Lower leg skin (tissue), 4 donors: ENCODE results near the gene ZFYVE28. TPM values are rescaled to one million over a fixed set of nuclear protein-coding genes. Genes with fewer than 3 reads are reported as not detected.

Source experiments
- DNase-seq, 2 donors: peaks; one replicate each; pipeline ENCODE4 v3.0.0-alpha.2; 2019; ENCODE audit warnings: low spot score in 2 of 2
- H3K4me3 ChIP-seq: fragments of 200-600 bp; sonication (generic); 2 replicates; pipeline ENCODE4 v1.5.1; 2017; ENCODE audit warnings: mild to moderate bottlenecking, low read depth; ENCODE audit not compliant: poor library complexity, severe bottlenecking
- CTCF ChIP-seq, 3 donors: fragments of 450-650 bp; IDR thresholded peaks; one replicate each; pipeline ENCODE4 v1.5.1; 2016; ENCODE audit warnings: antibody characterized with exemption in 3 of 3, mild to moderate bottlenecking in 3 of 3, moderate library complexity in 2 of 3
- POLR2A ChIP-seq, 2 donors: fragments of 450-650 bp; IDR thresholded peaks; one replicate each; pipeline ENCODE4 v1.6.1; 2016 to 2017; ENCODE audit warnings: antibody characterized with exemption in 2 of 2, mild to moderate bottlenecking in 1 of 2, moderate library complexity in 1 of 2
- WGBS, 2 donors: methylation state at CpG; one replicate each; pipeline ENCODE4 v1.1.5; 2018; 5-methylcytosine and 5-hydroxymethylcytosine counted together
- intact Hi-C: fragments of 100-400 bp; cut with DNase I; formaldehyde crosslinking; loops from one replicate; pipeline ENCODE4 v1.15.0; 2023; ENCODE audit warnings: low total_unique reads
- total RNA-seq, 4 donors: library from RNA; depleted of rRNA; stranded (reverse); fragments of >200 nt; gene quantifications; one replicate each; pipeline ENCODE4 v1.1.0, GENCODE V29; 2016

Gene ZFYVE28
- total RNA-seq, 4 donors from 2014 or later = 5.0 to 12.8 (median 9.9) TPM

DNA sequence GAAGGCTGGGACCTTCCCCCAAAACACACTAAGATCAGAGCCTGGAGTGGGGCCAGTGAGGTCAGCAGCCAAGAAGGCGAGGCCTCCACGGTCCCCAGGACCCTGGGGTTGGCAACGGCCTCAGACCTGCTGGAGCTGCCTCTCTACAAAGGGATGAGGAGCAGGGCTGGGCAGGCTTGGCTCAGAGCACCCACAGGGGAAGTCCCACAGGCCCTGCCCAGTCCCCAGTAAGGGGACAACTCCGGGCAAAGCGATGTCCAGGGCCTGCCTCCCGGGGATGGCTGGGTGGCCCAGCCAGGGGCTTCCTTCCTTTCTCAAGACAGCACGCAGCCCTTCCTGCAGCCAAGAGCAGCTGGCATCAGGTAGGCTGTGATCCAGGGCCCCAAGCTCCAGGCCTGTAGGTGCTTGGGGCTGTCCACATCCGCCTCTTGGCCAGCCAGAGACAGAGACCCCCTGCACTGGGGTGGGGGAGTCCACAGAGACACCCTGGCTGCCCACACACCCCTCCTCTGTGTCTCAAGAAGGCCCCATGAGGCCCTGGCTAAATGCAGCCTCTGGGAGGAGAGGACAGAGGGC lies 162.2 kb downstream of the ZFYVE28 start:
- TF ChIP-seq CTCF (IDR thresholded peaks at IDR 0.05) (no peak), POLR2A (IDR thresholded peaks at IDR 0.05) (no peak)
- no peak overlapping the region for H3K4me3 ChIP-seq
- WGBS, 2 donors = 20 to 42% methylated on average over 2 to 8 of the region's 8 CpGs
- peak; percentile 21 to 89 for DNase-seq
- intact Hi-C loops = no loop called here

DNA sequence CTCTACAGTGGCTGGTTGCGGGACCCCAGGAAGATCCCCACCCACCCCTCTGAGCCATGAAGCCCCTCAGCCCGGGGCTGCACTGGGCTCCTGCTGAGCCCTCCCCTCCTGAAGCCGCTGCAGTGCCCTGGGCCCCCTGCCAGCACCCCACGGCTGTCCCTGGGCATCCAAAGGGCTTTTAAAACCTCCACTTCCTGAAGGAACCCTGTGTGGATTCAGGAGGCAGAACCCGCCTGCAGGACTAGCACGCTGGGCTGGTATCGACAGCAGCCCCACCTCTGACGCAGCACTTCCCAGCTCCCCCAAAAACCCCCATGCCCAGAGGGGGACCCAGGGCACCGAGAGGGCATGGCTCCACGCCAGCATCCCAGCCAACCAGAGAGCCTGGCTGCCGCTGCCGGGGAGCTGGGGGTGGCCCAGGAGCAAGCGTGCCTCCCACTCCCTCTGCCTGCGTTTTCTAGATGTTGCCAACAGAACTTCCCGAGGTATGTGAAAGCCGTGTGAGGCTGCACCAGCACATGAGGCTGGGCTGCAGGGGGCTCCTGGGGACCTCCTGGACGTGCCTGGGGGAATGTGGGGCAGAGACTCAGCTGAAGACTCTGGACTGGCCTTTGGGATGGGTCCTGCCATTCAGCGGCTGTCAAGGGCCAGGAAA lies 162.8 kb downstream of the ZFYVE28 start:
- intact Hi-C loops = no loop called here
- TF ChIP-seq POLR2A (IDR thresholded peaks at IDR 0.05) = no peak
- TF ChIP-seq CTCF (IDR thresholded peaks at IDR 0.05) = no peak
- H3K4me3 ChIP-seq = no peak overlapping the region
- peak; percentile 15 to 87 for DNase-seq
- 32 to 35% methylated on average over 10 to 16 of the region's 18 CpGs for WGBS, 2 donors

GRCh38 chr4:2254665-2255500 lies 163.6 kb downstream of the ZFYVE28 start:
- DNase-seq = peak; percentile 13 to 82
- H3K4me3 ChIP-seq = no peak overlapping the region

GRCh38 chr4:2253160-2254084 lies 165.0 kb downstream of the ZFYVE28 start:
- TF ChIP-seq POLR2A (IDR thresholded peaks at IDR 0.05) (no peak), CTCF (IDR thresholded peaks at IDR 0.05) (no peak)
- DNase-seq = peak; percentile 12 to 69
- intact Hi-C loops = no loop called here

More at GRCh38 chr4:2254665-2255500, 163.6 kb downstream of the ZFYVE28 start:
- 87 to 88% methylated on average over 32 of the region's 32 CpGs for WGBS, 2 donors
- intact Hi-C loops = no loop called here
- TF ChIP-seq CTCF (IDR thresholded peaks at IDR 0.05) (no peak), POLR2A (IDR thresholded peaks at IDR 0.05) (no peak)

GRCh38 chr4:2252530-2253091 lies 165.8 kb downstream of the ZFYVE28 start:
- TF ChIP-seq CTCF (IDR thresholded peaks at IDR 0.05) = no peak
- TF ChIP-seq POLR2A (IDR thresholded peaks at IDR 0.05) = no peak
- intact Hi-C loops = no loop called here
- DNase-seq = peak in 1 of 2 donors; percentile 62
- no peak overlapping the region for H3K4me3 ChIP-seq
- WGBS, 2 donors = 86 to 88% methylated on average over 10 to 12 of the region's 12 CpGs

More at GRCh38 chr4:2253160-2254084, 165.0 kb downstream of the ZFYVE28 start:
- 78 to 79% methylated on average over 30 to 31 of the region's 32 CpGs for WGBS, 2 donors
- no peak overlapping the region for H3K4me3 ChIP-seq
